Psoas muscle (tissue), 8 donors: ENCODE data around the gene FRY. TPM values are rescaled to one million over a fixed set of nuclear protein-coding genes. Genes with fewer than 3 reads are reported as not detected.

Experiments used
- ATAC-seq, 4 donors: fragments of 200-7000 bp; cut with Tn5 transposase; one replicate each; pipeline ENCODE4 v1.9.1; 2020; ENCODE audit warnings: moderate library complexity in 3 of 4, mild to moderate bottlenecking in 2 of 4
- DNase-seq, 2 donors: peaks; one replicate each; pipeline ENCODE4 v3.0.0-alpha.2; 2020
- H3K27ac ChIP-seq: fragments of 200-600 bp; one replicate; pipeline ENCODE4 v1.8.0; 2022
- H3K27me3 ChIP-seq, 3 donors: fragments of 200-600 bp in 1 of 3; one replicate each; pipeline versions ENCODE4 v1.6.1 to v1.8.0; 2013 to 2022; ENCODE audit warnings: low read length in 2 of 3, mild to moderate bottlenecking in 2 of 3, moderate library complexity in 1 of 3; ENCODE audit not compliant: insufficient read depth in 3 of 3
- H3K36me3 ChIP-seq, 2 donors: fragments of 200-600 bp in 1 of 2; one replicate each; pipeline versions ENCODE4 v1.6.1 to v1.8.0; 2013 to 2022; ENCODE audit warnings: low read depth in 1 of 2, mild to moderate bottlenecking in 1 of 2, moderate library complexity in 1 of 2; ENCODE audit not compliant: insufficient read depth in 1 of 2
- H3K4me1 ChIP-seq: fragments of 200-600 bp; one replicate; pipeline ENCODE4 v1.8.0; 2022
- H3K4me3 ChIP-seq: fragments of 200-600 bp; one replicate; pipeline ENCODE4 v1.8.0; 2022; ENCODE audit warnings: mild to moderate bottlenecking
- H3K9me3 ChIP-seq: fragments of 200-600 bp; one replicate; pipeline ENCODE4 v1.8.0; 2022
- CTCF ChIP-seq: fragments of 200-600 bp; IDR thresholded peaks from one replicate; pipeline ENCODE4 v1.8.0; 2022; ENCODE audit warnings: antibody characterized with exemption
- WGBS, 3 donors: extraction: QIAGEN DNeasy Blood & Tissue Kit; methylation state at CpG; one replicate each; pipeline versions ENCODE4 v1.1.6 to v1.1.7; 2013; 5-methylcytosine and 5-hydroxymethylcytosine counted together
- intact Hi-C, 2 donors: fragments of 100-400 bp; cut with DNase I; formaldehyde crosslinking; loops; one replicate each; pipeline versions ENCODE4 v1.11.0 to v1.14.2; 2022
- polyA plus RNA-seq, 3 donors: library from polyadenylated mRNA; stranded (reverse); fragments of 200-250 nt; gene quantifications; one replicate each; pipeline ENCODE4 v1.2.3, GENCODE V29; 2013
- total RNA-seq, 4 donors: library from RNA; stranded (reverse); fragmentation: NEBNext Ultra II Directional in 2 of 4; extraction: Animal tissue kit (Norgen Biotek cat#: 25700) in 2 of 4; gene quantifications; one replicate each; pipeline versions ENCODE4 v1.2.1 to v1.2.4, GENCODE V29; 2021 to 2023
- donor health status: healthy with polysubstance abuse.
- donor health status: DM: no; HTN: no; CAD: no; lungs with moderate emphysema.
- donor health status: Bipolar disorder and iron deficiency.
- donor health status: healthy.
- donor health status: DM: yes; HTN: yes; CAD: no.
- donor health status: DM: no; HTN: no; CAD: no.
- donor health status: DM: no; HTN: no; CAD: no.
- donor health status: DM: yes; HTN: yes; CAD: no.

The FRY gene
- total and polyA plus RNA-seq, 7 donors, result 7.1 to 56.9 (median 24.0) TPM

- WGBS, 3 donors, result 71 to 75% (median 74%) methylated on average over 32 of the region's 32 CpGs
- H3K4me3 ChIP-seq, result peak overlapping the region; percentile 73
- intact Hi-C loops, result loop anchor here (5.0 to 10.0 kb wide), 4 partner anchors 297 to 407 kb away; no protein-coding TSS in a partner anchor
- H3K27me3 ChIP-seq, result no peaks in the 10 kb centered on the region
- no peak for TF ChIP-seq CTCF
- peak overlapping the region; percentile 89 for H3K27ac ChIP-seq
- H3K4me1 ChIP-seq, result no peaks in the 10 kb centered on the region
- peak; percentile 34 to 57 for DNase-seq
- no peaks in the 10 kb centered on the region for H3K9me3 ChIP-seq
- no peaks in the 10 kb centered on the region for H3K36me3 ChIP-seq
- ATAC-seq, result peak; percentile 25 to 58 (median 40)
Measured at GRCh38 chr13:32314271-32315237, 283.0 kb downstream of the FRY start.

GRCh38 chr13:32315238-32316027 lies 283.9 kb downstream of the FRY start, which contains the start of the genes BRCA2 and ZAR1L:
BRCA2 (plus strand) TSS chr13:32315508; CDS start chr13:32316461, 953 bp downstream.
ZAR1L (minus strand) TSS chr13:32315363; CDS start chr13:32311925, 3,438 bp downstream.
- Histone ChIP-seq H3K9me3 (no peaks in the 10 kb centered on the region), H3K4me3 (peak within 1 kb of the TSS; percentile 73), H3K4me1 (no peaks in the 10 kb centered on the region), H3K27ac (peak within 1 kb of the TSS; percentile 89), H3K36me3 (no peaks in the 10 kb centered on the region), H3K27me3 (no peaks in the 10 kb centered on the region)
- DNase-seq (peak; percentile 89 to 94), ATAC-seq (peak; percentile 98 to 100 (median 98))
- WGBS, 3 donors, result 0 to 1% (median 1%) methylated on average over 48 to 60 of the region's 60 CpGs
- intact Hi-C loops, result loop anchor here in 1 of 2 donors (10.0 kb wide), 1 partner anchor 301 kb away; no protein-coding TSS in a partner anchor
- TF ChIP-seq CTCF, result no peak

- intact Hi-C loops, result loop anchor here in 1 of 2 donors (10.0 kb wide), 1 partner anchor 301 kb away; no protein-coding TSS in a partner anchor
- Histone ChIP-seq H3K27me3 (no peaks in the 10 kb centered on the region), H3K27ac (peak overlapping the region; percentile 89), H3K36me3 (no peaks in the 10 kb centered on the region), H3K9me3 (no peaks in the 10 kb centered on the region), H3K4me3 (peak overlapping the region; percentile 73), H3K4me1 (no peaks in the 10 kb centered on the region)
- peak in 1 of 2 donors; percentile 49 for DNase-seq
- WGBS, 3 donors, result 0 to 1% (median 1%) methylated on average over 13 of the region's 13 CpGs
- TF ChIP-seq CTCF, result no peak
- ATAC-seq, result no peak
Measured at GRCh38 chr13:32316028-32316339, 284.4 kb downstream of the FRY start.

GRCh38 chr13:32316501-32316900 lies 284.9 kb downstream of the FRY start:
- no peaks in the 10 kb centered on the region for H3K9me3 ChIP-seq
- ATAC-seq (no peak), DNase-seq (no peak)
- no peak for TF ChIP-seq CTCF
- intact Hi-C loops, result loop anchor here in 1 of 2 donors (10.0 kb wide), 1 partner anchor 302 kb away; no protein-coding TSS in a partner anchor
- WGBS, 3 donors, result 58 to 66% (median 64%) methylated on average over 6 of the region's 6 CpGs
- H3K36me3 ChIP-seq, result no peaks in the 10 kb centered on the region
- H3K27me3 ChIP-seq, result no peaks in the 10 kb centered on the region
- no peaks in the 10 kb centered on the region for H3K4me1 ChIP-seq
- H3K4me3 ChIP-seq, result peak overlapping the region; percentile 73
- no peak overlapping the region for H3K27ac ChIP-seq
